Pancreas (tissue), 10 donors: Measurements from ENCODE around the gene COLQ. TPM values are rescaled to one million over a fixed set of nuclear protein-coding genes. Genes with fewer than 3 reads are reported as not detected.

ENCODE experiments used
- ATAC-seq, 4 donors: fragments of 200-7000 bp; cut with Tn5 transposase; one replicate each; pipeline versions ENCODE4 v1.8.0 to v1.9.1; 2020; ENCODE audit warnings: mild to moderate bottlenecking in 4 of 4, moderate library complexity in 4 of 4
- DNase-seq, 6 donors: peaks; one replicate each; pipeline ENCODE4 v3.0.0-alpha.2; 2020
- FAIRE-seq: peaks from 2 replicates; lab custom pipeline; 2012; peaks lifted over from hg19 to GRCh38; lab: Jason Lieb, UNC
- H3K27ac ChIP-seq, 4 donors: fragments of 200-600 bp; sonication (generic); 1 replicate in 3 of 4; 2 replicates in 1 of 4; pipeline versions ENCODE4 v1.5.0 to v1.8.0; 2020
- H3K27me3 ChIP-seq, 4 donors: fragments of 200-600 bp; one replicate each; pipeline ENCODE4 v1.8.0; 2021
- H3K36me3 ChIP-seq, 3 donors: fragments of 200-600 bp; sonication (generic) in 1 of 3; one replicate each; pipeline versions ENCODE4 v1.5.0 to v1.8.0; 2020 to 2021
- H3K4me1 ChIP-seq, 3 donors: fragments of 200-600 bp; one replicate each; pipeline ENCODE4 v1.8.0; 2021
- H3K4me3 ChIP-seq, 4 donors: fragments of 200-600 bp; sonication (generic) in 2 of 4; one replicate each; pipeline versions ENCODE4 v1.5.0 to v1.8.0; 2020 to 2021
- H3K9me3 ChIP-seq, 4 donors: fragments of 200-600 bp; one replicate each; pipeline ENCODE4 v1.8.0; 2021
- WGBS, 2 donors: extraction: QIAGEN DNeasy Blood & Tissue Kit; methylation state at CpG; one replicate each; pipeline ENCODE4 v1.1.7; 2013; 5-methylcytosine and 5-hydroxymethylcytosine counted together
- intact Hi-C, 3 donors: fragments of 100-400 bp; cut with DNase I; formaldehyde crosslinking; loops; one replicate each; pipeline versions ENCODE4 v1.11.1 to v1.14.2; 2022
- microRNA-seq, 2 donors: library from miRNA; unstranded; fragments of <30 nt; microRNA quantifications; one replicate each; pipeline versions ENCODE4 to v1.1.0, GENCODE V29; 2019 to 2020
- polyA plus RNA-seq, 2 donors: library from polyadenylated mRNA; stranded (reverse); fragments of 200-250 nt; gene quantifications; one replicate each; pipeline ENCODE4 v1.2.3, GENCODE V29; 2013
- total RNA-seq, 6 donors: library from RNA; stranded (reverse); fragmentation: NEBNext Ultra II Directional in 4 of 6; extraction: Animal tissue kit (Norgen Biotek cat#: 25700) in 4 of 6; gene quantifications; one replicate each; pipeline versions ENCODE4 v1.2.1 to v1.2.4, GENCODE V29; 2021 to 2023
- TF ChIP-seq, protein P1 (sequence below), 4 donors: fragments of 200-600 bp; sonication (generic) in 3 of 4; IDR thresholded peaks; one replicate each; pipeline versions ENCODE4 v1.5.0 to v1.8.0; 2021; ENCODE audit warnings: antibody characterized with exemption in 4 of 4
- donor health status: healthy with polysubstance abuse.
- donor health status: DM: no; HTN: no; CAD: no; lungs with moderate emphysema.
- donor health status: DM: no; HTN: no; CAD: no.
- donor health status: control.
- donor health status: control.
- donor health status: Bipolar disorder and iron deficiency.
- donor health status: DM: yes; HTN: yes; CAD: no.
- donor health status: DM: no; HTN: no; CAD: no.
- donor health status: DM: no; HTN: no; CAD: no.
- donor health status: DM: yes; HTN: yes; CAD: no.

The COLQ gene
- total and polyA plus RNA-seq, 8 donors: 0.28 to 3.1 (median 0.83) TPM

DNA sequence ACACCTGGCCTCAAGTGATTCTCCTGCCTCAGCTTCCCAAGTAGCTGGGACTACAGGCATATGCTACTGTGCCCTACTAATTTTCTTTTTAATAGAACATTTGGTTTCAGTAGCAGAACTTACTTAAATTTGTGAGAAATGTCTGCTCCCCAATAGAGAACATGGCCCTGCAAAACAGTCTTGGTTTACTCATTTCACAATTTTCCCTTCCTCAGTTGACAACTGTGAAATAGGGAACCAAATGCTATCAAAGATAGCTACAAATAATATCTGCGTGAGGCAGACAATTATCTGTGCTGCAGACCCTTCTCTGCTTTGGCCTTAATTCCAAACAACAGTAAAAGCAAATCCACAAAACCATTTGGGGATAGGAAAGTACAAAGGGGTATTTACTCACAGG, 116.7 kb downstream of the COLQ start:
- no peak for DNase-seq
- no peak for FAIRE-seq
- no peak for ATAC-seq
- Histone ChIP-seq H3K27ac (no peak overlapping the region), H3K4me1 (no peaks in the 10 kb centered on the region), H3K4me3 (no peak overlapping the region), H3K27me3 (no peaks in the 10 kb centered on the region), H3K36me3 (no peaks in the 10 kb centered on the region), H3K9me3 (no peaks in the 10 kb centered on the region)
- TF ChIP-seq, protein P1, sequence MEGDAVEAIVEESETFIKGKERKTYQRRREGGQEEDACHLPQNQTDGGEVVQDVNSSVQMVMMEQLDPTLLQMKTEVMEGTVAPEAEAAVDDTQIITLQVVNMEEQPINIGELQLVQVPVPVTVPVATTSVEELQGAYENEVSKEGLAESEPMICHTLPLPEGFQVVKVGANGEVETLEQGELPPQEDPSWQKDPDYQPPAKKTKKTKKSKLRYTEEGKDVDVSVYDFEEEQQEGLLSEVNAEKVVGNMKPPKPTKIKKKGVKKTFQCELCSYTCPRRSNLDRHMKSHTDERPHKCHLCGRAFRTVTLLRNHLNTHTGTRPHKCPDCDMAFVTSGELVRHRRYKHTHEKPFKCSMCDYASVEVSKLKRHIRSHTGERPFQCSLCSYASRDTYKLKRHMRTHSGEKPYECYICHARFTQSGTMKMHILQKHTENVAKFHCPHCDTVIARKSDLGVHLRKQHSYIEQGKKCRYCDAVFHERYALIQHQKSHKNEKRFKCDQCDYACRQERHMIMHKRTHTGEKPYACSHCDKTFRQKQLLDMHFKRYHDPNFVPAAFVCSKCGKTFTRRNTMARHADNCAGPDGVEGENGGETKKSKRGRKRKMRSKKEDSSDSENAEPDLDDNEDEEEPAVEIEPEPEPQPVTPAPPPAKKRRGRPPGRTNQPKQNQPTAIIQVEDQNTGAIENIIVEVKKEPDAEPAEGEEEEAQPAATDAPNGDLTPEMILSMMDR (IDR thresholded peaks at IDR 0.05): no peak
- intact Hi-C loops: no loop called here
- WGBS, 2 donors: 91 to 99% methylated on average over 1 of the region's 1 CpG

DNA sequence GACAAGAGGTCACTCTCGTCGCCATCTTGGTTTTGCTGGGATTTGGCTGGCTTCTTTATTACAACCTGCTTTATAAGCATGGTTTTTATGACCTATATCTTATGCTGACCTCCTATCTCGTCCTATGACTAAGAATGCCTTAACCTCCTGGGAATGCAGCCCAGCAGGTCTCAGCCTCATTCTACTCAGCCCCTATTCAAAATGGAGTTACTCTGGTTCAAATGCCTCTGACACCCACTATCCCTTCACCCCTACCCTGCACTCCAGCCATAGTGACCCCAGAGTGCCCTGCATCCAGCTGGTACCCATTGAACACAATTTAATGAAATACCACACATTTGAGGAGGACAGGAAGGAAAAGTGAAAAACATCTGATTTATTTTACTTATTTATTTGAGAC, 117.5 kb downstream of the COLQ start:
- WGBS, 2 donors: 89 to 91% methylated on average over 3 of the region's 3 CpGs
- H3K9me3 ChIP-seq: no peaks in the 10 kb centered on the region
- no peak overlapping the region for H3K27ac ChIP-seq
- intact Hi-C loops: no loop called here
- ATAC-seq (no peak), FAIRE-seq (no peak), DNase-seq (no peak)
- H3K4me3 ChIP-seq: no peak overlapping the region
- no peaks in the 10 kb centered on the region for H3K4me1 ChIP-seq
- H3K36me3 ChIP-seq: no peaks in the 10 kb centered on the region
- TF ChIP-seq, protein P1 (IDR thresholded peaks at IDR 0.05): no peak
- no peaks in the 10 kb centered on the region for H3K27me3 ChIP-seq

DNA sequence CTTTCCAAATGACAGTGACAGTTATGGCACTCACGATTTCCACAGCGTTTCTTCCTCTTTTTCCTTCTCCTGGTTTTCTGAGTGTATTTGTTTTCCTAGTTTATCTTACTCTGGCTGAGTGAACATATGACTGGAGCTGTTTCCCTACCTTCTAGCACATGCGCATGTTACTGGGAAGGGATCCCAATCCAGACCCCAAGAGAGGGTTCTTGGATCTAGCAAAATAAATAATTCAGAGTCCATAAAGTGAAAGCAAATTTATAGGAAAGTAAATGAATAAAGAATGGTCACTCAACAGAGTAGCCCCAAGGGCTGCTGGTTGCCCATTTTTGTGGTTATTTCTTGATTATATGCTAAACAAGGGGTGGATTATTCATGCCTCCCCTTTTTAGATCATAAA, 118.0 kb downstream of the COLQ start:
- no peaks in the 10 kb centered on the region for H3K36me3 ChIP-seq
- no peaks in the 10 kb centered on the region for H3K27me3 ChIP-seq
- H3K4me3 ChIP-seq: no peak overlapping the region
- TF ChIP-seq, protein P1 (IDR thresholded peaks at IDR 0.05): no peak
- DNase-seq (no peak), ATAC-seq (no peak), FAIRE-seq (no peak)
- no peak overlapping the region for H3K27ac ChIP-seq
- 58 to 69% methylated on average over 3 of the region's 3 CpGs for WGBS, 2 donors
- intact Hi-C loops: no loop called here
- H3K9me3 ChIP-seq: no peaks in the 10 kb centered on the region
- H3K4me1 ChIP-seq: no peaks in the 10 kb centered on the region

DNA sequence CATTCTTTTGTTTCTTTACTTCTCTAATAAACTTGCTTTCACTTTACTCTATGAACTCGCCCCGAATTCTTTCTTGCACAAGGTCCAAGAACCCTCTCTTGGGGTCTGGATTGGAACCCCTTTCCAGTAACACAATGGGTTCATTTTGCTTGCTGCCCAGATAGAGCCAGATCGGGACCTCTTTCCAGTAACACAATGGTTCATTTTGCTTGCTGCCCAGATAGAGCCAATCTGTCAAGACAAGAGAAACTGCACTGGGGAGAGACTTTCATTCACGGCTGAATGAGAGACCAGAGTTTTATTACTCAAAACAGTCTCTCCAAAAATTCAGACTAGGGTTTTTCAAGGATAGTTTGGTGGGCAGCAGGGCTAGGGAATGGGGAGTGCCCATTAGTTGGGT, 119.6 kb downstream of the COLQ start:
- H3K27me3 ChIP-seq: no peaks in the 10 kb centered on the region
- H3K4me3 ChIP-seq: no peak overlapping the region
- no peak for ATAC-seq
- H3K9me3 ChIP-seq: no peaks in the 10 kb centered on the region
- 70 to 77% methylated on average over 4 of the region's 4 CpGs for WGBS, 2 donors
- TF ChIP-seq, protein P1 (IDR thresholded peaks at IDR 0.05): no peak
- H3K27ac ChIP-seq: no peak overlapping the region
- no peak for FAIRE-seq
- intact Hi-C loops: no loop called here
- H3K4me1 ChIP-seq: no peaks in the 10 kb centered on the region
- H3K36me3 ChIP-seq: no peaks in the 10 kb centered on the region
- no peak for DNase-seq

Small RNA genes within 50 kb of the gene (microRNA-seq; reads per million reads assigned to microRNA genes)
- 0 reads per million in 2 donors for gene MIR4270

Other genes starting within 250 kb of the COLQ start
- 1 to 10 TPM; 2.8 to 9.4 (median 5.6) TPM for gene SH3BP5, start 189.1 kb downstream of the COLQ start, total RNA-seq
- 1 to 10 TPM; 6.7 to 9.8 TPM for gene SH3BP5, start 189.1 kb downstream of the COLQ start, polyA plus RNA-seq
- 1 to 10 TPM; 4.9 to 9.9 (median 5.2) TPM for gene METTL6, start 94.2 kb downstream of the COLQ start, total RNA-seq
- gene METTL6, start 94.2 kb downstream of the COLQ start, polyA plus RNA-seq: 1 to 10 TPM; 3.0 to 5.7 TPM
- 10 to 100 TPM in 1 of 6 donors, 1 to 10 TPM in 5; 4.5 to 12.0 (median 7.1) TPM for gene EAF1, start 94.1 kb downstream of the COLQ start, total RNA-seq
- gene EAF1, start 94.1 kb downstream of the COLQ start, polyA plus RNA-seq: 1 to 10 TPM; 2.1 to 6.2 TPM
- 10 to 100 TPM; 10.2 to 18.8 (median 12.8) TPM for gene HACL1, start 79.9 kb upstream of the COLQ start, total RNA-seq
- 10 to 100 TPM in 1 of 2 donors, 1 to 10 TPM in 1; 6.5 to 11.5 TPM for gene HACL1, start 79.9 kb upstream of the COLQ start, polyA plus RNA-seq
- gene BTD, start 80.0 kb upstream of the COLQ start, total RNA-seq: 10 to 100 TPM; 14.2 to 22.0 (median 16.7) TPM
- gene BTD, start 80.0 kb upstream of the COLQ start, polyA plus RNA-seq: 10 to 100 TPM in 1 of 2 donors, 1 to 10 TPM in 1; 6.2 to 16.5 TPM